ENCODE measurements around the gene DCAF12L1. TPM values are rescaled to one million over a fixed set of nuclear protein-coding genes. Genes with fewer than 3 reads are reported as not detected.

The DCAF12L1 gene
- total RNA-seq, 1 donor from 2014 or later = 2.1 TPM

- Histone ChIP-seq H3K27me3 (ENCODE audit: control insufficient read depth, insufficient read depth, low read length) (no peaks in the 10 kb centered on the region), H3K4me3 (ENCODE audit: low read depth, low read length) (peak overlapping the region; percentile 9), H3K36me3 (ENCODE audit: control insufficient read depth, insufficient read depth, low read length) (no peaks in the 10 kb centered on the region)
- TF ChIP-seq CTCF (IDR thresholded peaks at IDR 0.05; ENCODE audit: insufficient read depth, low read length, poor library complexity, severe bottlenecking) = no peak
- no peak for DNase-seq (ENCODE audit: low read depth)
These were observed 1.3 kb downstream of the DCAF12L1 start for GRCh38 chrX:126551306-126551705.

GRCh38 chrX:126550816-126551215 lies 1.8 kb downstream of the DCAF12L1 start:
- no peaks in the 10 kb centered on the region for H3K27me3 ChIP-seq (ENCODE audit: control insufficient read depth, insufficient read depth, low read length)
- no peak overlapping the region for H3K4me3 ChIP-seq (ENCODE audit: low read depth, low read length)
- TF ChIP-seq CTCF (IDR thresholded peaks at IDR 0.05; ENCODE audit: insufficient read depth, low read length, poor library complexity, severe bottlenecking) = no peak
- peak; percentile 32 for DNase-seq (ENCODE audit: low read depth)
- no peaks in the 10 kb centered on the region for H3K36me3 ChIP-seq (ENCODE audit: control insufficient read depth, insufficient read depth, low read length)

GRCh38 chrX:126509923-126510322 lies 42.7 kb downstream of the DCAF12L1 start:
- Histone ChIP-seq H3K27me3 (ENCODE audit: control insufficient read depth, insufficient read depth, low read length) (no peaks in the 10 kb centered on the region), H3K36me3 (ENCODE audit: control insufficient read depth, insufficient read depth, low read length) (no peaks in the 10 kb centered on the region), H3K4me3 (ENCODE audit: low read depth, low read length) (no peak overlapping the region)
- DNase-seq (ENCODE audit: low read depth) = no peak
- TF ChIP-seq CTCF (IDR thresholded peaks at IDR 0.05; ENCODE audit: insufficient read depth, low read length, poor library complexity, severe bottlenecking) = no peak

Measured in kidney epithelial cell (primary cell).